Neuron (in vitro differentiated cells): ENCODE results near the gene TAS2R41.

Source experiments
- H2AFZ ChIP-seq: one replicate; pipeline ENCODE4 v1.6.1; 2013; ENCODE audit warnings: low read depth, mild to moderate bottlenecking, inconsistent platforms, low read length, moderate library complexity
- H3K27me3 ChIP-seq: one replicate; pipeline ENCODE4 v1.6.1; 2013; ENCODE audit warnings: low read length; ENCODE audit not compliant: insufficient read depth
- H3K36me3 ChIP-seq: one replicate; pipeline ENCODE4 v1.6.1; 2013; ENCODE audit warnings: low read length; ENCODE audit not compliant: insufficient read depth
- H3K4me1 ChIP-seq: one replicate; pipeline ENCODE4 v1.6.1; 2013; ENCODE audit warnings: low read length; ENCODE audit not compliant: insufficient read depth
- H3K4me3 ChIP-seq: 2 replicates; pipeline ENCODE4 v1.5.1; 2013; ENCODE audit warnings: mild to moderate bottlenecking, low read length, moderate library complexity
- H3K9me3 ChIP-seq: one replicate; pipeline ENCODE4 v1.6.1; 2013; ENCODE audit warnings: low read length

Gene TAS2R41

GRCh38 chr7:143477501-143478150, at the start of gene TAS2R41:
TSS of gene TAS2R41 (plus strand) at chr7:143477873. CDS start at chr7:143477873, 0 bp downstream.
- Histone ChIP-seq H3K36me3 (no peaks in the 10 kb centered on the region), H3K4me3 (no peak within 1 kb of the TSS), H3K4me1 (no peaks in the 10 kb centered on the region), H2AFZ (no peak within 1 kb of the TSS), H3K27me3 (no peaks in the 10 kb centered on the region), H3K9me3 (no peaks in the 10 kb centered on the region)

GRCh38 chr7:143429770-143430698, 47.6 kb upstream of the TAS2R41 start:
- no peaks in the 10 kb centered on the region for H3K4me1 ChIP-seq
- H3K9me3 ChIP-seq: no peaks in the 10 kb centered on the region
- H2AFZ ChIP-seq: no peak overlapping the region
- H3K27me3 ChIP-seq: no peaks in the 10 kb centered on the region
- no peaks in the 10 kb centered on the region for H3K36me3 ChIP-seq
- no peak overlapping the region for H3K4me3 ChIP-seq

- no peaks in the 10 kb centered on the region for H3K27me3 ChIP-seq
These were observed 46.6 kb upstream of the TAS2R41 start for GRCh38 chr7:143431109-143431508.

GRCh38 chr7:143433759-143434158, 43.9 kb upstream of the TAS2R41 start:
- Histone ChIP-seq H3K36me3 (no peaks in the 10 kb centered on the region), H3K9me3 (no peaks in the 10 kb centered on the region), H3K4me3 (no peak overlapping the region), H2AFZ (no peak overlapping the region), H3K27me3 (no peaks in the 10 kb centered on the region), H3K4me1 (no peaks in the 10 kb centered on the region)

More at GRCh38 chr7:143431109-143431508, 46.6 kb upstream of the TAS2R41 start:
- Histone ChIP-seq H3K36me3 (no peaks in the 10 kb centered on the region), H3K9me3 (no peaks in the 10 kb centered on the region), H2AFZ (no peak overlapping the region), H3K4me1 (no peaks in the 10 kb centered on the region), H3K4me3 (no peak overlapping the region)

GRCh38 chr7:143434660-143435059, 43.0 kb upstream of the TAS2R41 start:
- Histone ChIP-seq H2AFZ (no peak overlapping the region), H3K36me3 (no peaks in the 10 kb centered on the region), H3K4me1 (no peaks in the 10 kb centered on the region), H3K27me3 (no peaks in the 10 kb centered on the region), H3K4me3 (no peak overlapping the region), H3K9me3 (no peaks in the 10 kb centered on the region)

- H2AFZ ChIP-seq: no peak overlapping the region
- H3K4me1 ChIP-seq: no peaks in the 10 kb centered on the region
- no peak overlapping the region for H3K4me3 ChIP-seq
- no peaks in the 10 kb centered on the region for H3K9me3 ChIP-seq
- H3K36me3 ChIP-seq: no peaks in the 10 kb centered on the region
- no peaks in the 10 kb centered on the region for H3K27me3 ChIP-seq
These were observed 42.4 kb upstream of the TAS2R41 start for GRCh38 chr7:143435266-143435665.

- no peak overlapping the region for H3K4me3 ChIP-seq
- no peaks in the 10 kb centered on the region for H3K4me1 ChIP-seq
- no peak overlapping the region for H2AFZ ChIP-seq
- H3K36me3 ChIP-seq: no peaks in the 10 kb centered on the region
- H3K27me3 ChIP-seq: peaks cover 1% of the 10 kb centered on the region
- no peaks in the 10 kb centered on the region for H3K9me3 ChIP-seq
These were observed 41.2 kb upstream of the TAS2R41 start for GRCh38 chr7:143436325-143436946.

GRCh38 chr7:143437578-143437977, 40.1 kb upstream of the TAS2R41 start:
- H3K36me3 ChIP-seq: no peaks in the 10 kb centered on the region
- H2AFZ ChIP-seq: no peak overlapping the region
- no peaks in the 10 kb centered on the region for H3K4me1 ChIP-seq
- H3K4me3 ChIP-seq: no peak overlapping the region
- no peaks in the 10 kb centered on the region for H3K9me3 ChIP-seq
- H3K27me3 ChIP-seq: peaks cover 2% of the 10 kb centered on the region

GRCh38 chr7:143439866-143440265, 37.8 kb upstream of the TAS2R41 start:
- Histone ChIP-seq H3K9me3 (no peaks in the 10 kb centered on the region), H3K4me1 (no peaks in the 10 kb centered on the region), H2AFZ (no peak overlapping the region), H3K4me3 (no peak overlapping the region), H3K27me3 (peaks cover 2% of the 10 kb centered on the region), H3K36me3 (no peaks in the 10 kb centered on the region)

GRCh38 chr7:143443153-143443552, 34.5 kb upstream of the TAS2R41 start, which contains the start of gene TAS2R60:
TSS of gene TAS2R60 (plus strand) at chr7:143443453. CDS start at chr7:143443453, 0 bp downstream.
- Histone ChIP-seq H3K27me3 (peaks cover 2% of the 10 kb centered on the region), H2AFZ (no peak within 1 kb of the TSS), H3K9me3 (no peaks in the 10 kb centered on the region), H3K4me3 (no peak within 1 kb of the TSS), H3K36me3 (no peaks in the 10 kb centered on the region), H3K4me1 (peaks cover 10% of the 10 kb centered on the region)

GRCh38 chr7:143444063-143444782, 33.5 kb upstream of the TAS2R41 start:
- no peak overlapping the region for H2AFZ ChIP-seq
- H3K4me1 ChIP-seq: peaks cover 10% of the 10 kb centered on the region
- no peaks in the 10 kb centered on the region for H3K36me3 ChIP-seq
- H3K4me3 ChIP-seq: no peak overlapping the region
- H3K27me3 ChIP-seq: peaks cover 2% of the 10 kb centered on the region
- no peaks in the 10 kb centered on the region for H3K9me3 ChIP-seq

GRCh38 chr7:143444785-143445184, 32.9 kb upstream of the TAS2R41 start:
- no peaks in the 10 kb centered on the region for H3K36me3 ChIP-seq
- H3K27me3 ChIP-seq: peaks cover 2% of the 10 kb centered on the region
- H2AFZ ChIP-seq: no peak overlapping the region
- no peak overlapping the region for H3K4me3 ChIP-seq
- peaks cover 10% of the 10 kb centered on the region for H3K4me1 ChIP-seq
- H3K9me3 ChIP-seq: no peaks in the 10 kb centered on the region
